Measurements from ENCODE around the gene CCDC91. TPM values are rescaled to one million over a fixed set of nuclear protein-coding genes. Genes with fewer than 3 reads are reported as not detected.

The CCDC91 gene
- total RNA-seq, 1 experiment from 2014 or later = 15.7 TPM

DNA sequence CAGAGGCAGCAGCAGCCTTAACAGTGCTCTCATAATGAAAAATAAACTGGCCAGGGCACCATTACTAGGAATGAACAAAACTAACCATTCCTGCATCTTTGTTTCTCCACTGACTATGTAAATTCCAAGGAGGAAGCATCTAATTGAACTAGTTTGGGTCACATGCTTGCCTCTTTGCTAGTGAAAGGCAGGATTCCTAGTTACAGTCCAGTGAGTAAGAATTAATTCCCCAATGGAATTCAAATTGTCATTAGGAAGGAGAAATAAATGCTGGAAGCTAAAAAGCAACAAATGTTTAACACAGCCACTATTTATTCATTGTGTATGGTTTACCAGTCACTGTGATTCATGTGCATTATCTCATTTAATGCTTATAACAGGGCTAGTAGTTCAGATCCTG is 316.0 kb downstream of the CCDC91 start:
- ChIA-PET POLR2A (no interaction called here), CTCF (no interaction called here)
- no peak for TF ChIP-seq ZNF263 (CRISPR knock-in tag; IDR thresholded peaks at IDR 0.05; ENCODE audit: low read depth)
- TF ChIP-seq NFE2L1 (CRISPR knock-in tag; IDR thresholded peaks at IDR 0.05) = no peak
- Mint-ChIP-seq H3K4me3 (no peak overlapping the region), H3K27me3 (ENCODE audit: low read depth) (no peaks in the 10 kb centered on the region), H3K4me1 (peaks cover 21% of the 10 kb centered on the region), H3K36me3 (peaks cover 8% of the 10 kb centered on the region), H3K9me3 (peaks cover 4% of the 10 kb centered on the region), H3K27ac (no peak overlapping the region; the same call in 1 of the 2 replicates)
- DNase-seq (ENCODE audit: low spot score) (no peak), ATAC-seq (no peak)

DNA sequence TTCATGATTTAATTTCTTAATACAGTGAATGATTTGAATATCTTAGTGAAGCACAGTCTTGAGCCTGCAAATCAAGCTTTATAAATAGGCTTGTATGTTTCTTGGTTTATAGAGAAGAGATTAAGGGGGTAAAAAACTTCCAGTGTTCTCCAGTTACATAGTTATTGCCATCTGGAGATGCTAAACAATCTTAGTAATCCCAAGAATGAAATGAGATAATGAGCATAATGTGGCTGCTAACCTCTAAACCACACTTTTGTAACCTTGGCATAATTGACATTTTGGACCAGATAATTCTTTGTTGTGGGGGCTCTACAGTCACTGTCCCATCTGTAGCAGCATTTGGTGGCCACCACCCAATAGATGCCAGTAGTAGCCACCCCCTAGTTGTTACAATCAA is 316.8 kb downstream of the CCDC91 start:
- ChIA-PET CTCF (no interaction called here), POLR2A (no interaction called here)
- TF ChIP-seq ZNF281 (CRISPR knock-in tag; IDR thresholded peaks at IDR 0.05) (no peak), ZNF121 (CRISPR knock-in tag; IDR thresholded peaks at IDR 0.05) (no peak), AR (CRISPR knock-in tag; IDR thresholded peaks at IDR 0.05) (no peak), ZBTB21 (CRISPR knock-in tag; IDR thresholded peaks at IDR 0.05; ENCODE audit: borderline replicate concordance) (no peak), ZNF138 (CRISPR knock-in tag; conservative IDR thresholded peaks at IDR 0.05) (no peak)
- TF ChIP-seq, protein P1, sequence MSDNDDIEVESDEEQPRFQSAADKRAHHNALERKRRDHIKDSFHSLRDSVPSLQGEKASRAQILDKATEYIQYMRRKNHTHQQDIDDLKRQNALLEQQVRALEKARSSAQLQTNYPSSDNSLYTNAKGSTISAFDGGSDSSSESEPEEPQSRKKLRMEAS (CRISPR knock-in tag; IDR thresholded peaks at IDR 0.05) = no peak
- Mint-ChIP-seq H3K27me3 (ENCODE audit: low read depth) (no peaks in the 10 kb centered on the region), H3K4me1 (peaks cover 22% of the 10 kb centered on the region), H3K4me3 (no peak overlapping the region), H3K9me3 (peaks cover 1% of the 10 kb centered on the region), H3K27ac (no peak overlapping the region), H3K36me3 (peaks cover 5% of the 10 kb centered on the region)
- ATAC-seq = no peak
- no peak for DNase-seq (ENCODE audit: low spot score)

DNA sequence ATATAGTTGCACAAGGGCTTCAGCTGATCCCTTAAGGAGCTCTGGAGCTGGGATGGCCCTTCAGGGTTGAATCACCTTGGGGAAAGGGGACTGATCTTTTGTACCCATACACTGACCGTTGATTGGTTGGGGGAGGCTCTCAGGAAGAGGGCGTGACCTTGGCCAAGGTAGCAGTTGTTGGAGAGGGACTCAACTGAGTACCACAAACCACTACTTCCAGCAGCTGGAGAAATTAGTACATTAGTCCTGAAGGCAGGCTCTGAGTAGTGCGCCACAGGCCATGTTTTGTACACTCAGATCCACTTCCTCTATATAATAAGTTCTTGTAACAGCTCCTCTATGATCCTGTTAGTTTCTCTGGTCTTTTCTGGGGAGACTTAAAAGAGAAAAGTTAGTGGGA is 317.6 kb downstream of the CCDC91 start:
- POLR2A ChIA-PET = no interaction called here
- Mint-ChIP-seq H3K4me3 (no peak overlapping the region), H3K4me1 (peaks cover 22% of the 10 kb centered on the region), H3K27ac (no peak overlapping the region), H3K27me3 (ENCODE audit: low read depth) (no peaks in the 10 kb centered on the region), H3K36me3 (peaks cover 3% of the 10 kb centered on the region; the same call in 1 of the 2 replicates), H3K9me3 (no peaks in the 10 kb centered on the region; the same call in 1 of the 2 replicates)
- ATAC-seq (no peak), DNase-seq (ENCODE audit: low spot score) (no peak)
- CTCF ChIA-PET = no interaction called here
- no peak for TF ChIP-seq KAT7 (CRISPR knock-in tag; IDR thresholded peaks at IDR 0.05; ENCODE audit: borderline replicate concordance)
- no peak for TF ChIP-seq ZNF512 (CRISPR knock-in tag; IDR thresholded peaks at IDR 0.05; ENCODE audit: borderline replicate concordance)
- TF ChIP-seq ATF3 (CRISPR knock-in tag; conservative IDR thresholded peaks at IDR 0.05) = no peak
- no peak for TF ChIP-seq TEAD4 (CRISPR knock-in tag; IDR thresholded peaks at IDR 0.05)
- TF ChIP-seq ZMAT4 (CRISPR knock-in tag; IDR thresholded peaks at IDR 0.05) = no peak
- TF ChIP-seq PRDM15 (CRISPR knock-in tag; IDR thresholded peaks at IDR 0.05) = no peak
- TF ChIP-seq ATF6 (CRISPR knock-in tag; IDR thresholded peaks at IDR 0.05) = no peak
- TF ChIP-seq EMX1 (CRISPR knock-in tag; IDR thresholded peaks at IDR 0.05) = no peak
- no peak for TF ChIP-seq NFYB (CRISPR knock-in tag; conservative IDR thresholded peaks at IDR 0.05; ENCODE audit: low read depth)
- no peak for TF ChIP-seq NFATC4 (CRISPR knock-in tag; IDR thresholded peaks at IDR 0.05)
- no peak for TF ChIP-seq GTF2I (CRISPR knock-in tag; conservative IDR thresholded peaks at IDR 0.05)
- no peak for TF ChIP-seq TP53 (CRISPR knock-in tag; IDR thresholded peaks at IDR 0.05)
